Testis (tissue), 3 donors: Measurements from ENCODE around the gene PML. TPM values are rescaled to one million over a fixed set of nuclear protein-coding genes. Genes with fewer than 3 reads are reported as not detected.
A peak's percentile ranks its signal among the peaks of the same experiment; 100 is the strongest.
"Not testable (repeated sequence)": the region's sequence is repeated elsewhere in the genome, so short reads cannot be mapped to it uniquely, and the experiment has no call there.

Experiments
- DNase-seq: peaks from one replicate; pipeline ENCODE4 v3.0.0-alpha.2; 2019
- H3K27ac ChIP-seq, 2 donors: fragments of 200-600 bp; sonication (generic); one replicate each; pipeline ENCODE4 v1.5.1; 2019
- H3K27me3 ChIP-seq: fragments of 200-600 bp; sonication (generic); one replicate; pipeline ENCODE4 v1.5.1; 2019
- H3K36me3 ChIP-seq: fragments of 200-600 bp; sonication (generic); one replicate; pipeline ENCODE4 v1.5.1; 2017; ENCODE audit warnings: low read depth; ENCODE audit errors: missing control alignments
- H3K4me1 ChIP-seq: fragments of 200-600 bp; sonication (generic); one replicate; pipeline ENCODE4 v1.5.1; 2019
- H3K4me3 ChIP-seq, 2 donors: fragments of 200-600 bp; sonication (generic); one replicate each; pipeline ENCODE4 v1.5.1; 2017 to 2019
- H3K9me3 ChIP-seq: fragments of 200-600 bp; sonication (generic); one replicate; pipeline ENCODE4 v1.5.1; 2017
- POLR2A ChIP-seq: fragments of 450-650 bp; IDR thresholded peaks from one replicate; pipeline ENCODE4 v1.6.1; 2017; ENCODE audit warnings: antibody characterized with exemption, mild to moderate bottlenecking, moderate library complexity
- WGBS, 2 donors: methylation state at CpG; one replicate each; pipeline ENCODE4 v1.1.5; 2018; 5-methylcytosine and 5-hydroxymethylcytosine counted together
- intact Hi-C: fragments of 100-400 bp; cut with DNase I; formaldehyde crosslinking; loops from one replicate; pipeline ENCODE4 v1.15.1; 2023; ENCODE audit warnings: low total_unique reads
- polyA plus RNA-seq: library from polyadenylated mRNA; stranded (reverse); fragments of 350-450 nt; fragmentation: Illumina TruSeq; extraction: RNeasy Lipid Tissue Mini Kit (QIAGEN cat#74804); gene quantifications from one replicate; pipeline ENCODE4 v1.2.3, GENCODE V29; 2014; ENCODE audit warnings: low read depth, low replicate concordance; ENCODE audit not compliant: insufficient read depth
- total RNA-seq, 2 donors: library from RNA; depleted of rRNA; stranded (reverse); fragments of >200 nt; gene quantifications; one replicate each; pipeline ENCODE4 v1.2.3, GENCODE V29; 2016
- TF ChIP-seq, protein P1 (sequence below), 3 experiments: fragments of 450-650 bp in 2 of 3; fragments of 200-600 bp in 1 of 3; sonication (generic) in 1 of 3; IDR thresholded peaks; one replicate each; pipeline ENCODE4 v1.5.1; 2016 to 2019; ENCODE audit warnings: antibody characterized with exemption in 3 of 3, mild to moderate bottlenecking in 2 of 3, moderate library complexity in 1 of 3

Gene PML
- total and polyA plus RNA-seq, 3 donors from 2014 or later = 20.9 to 59.5 (median 53.9) TPM

DNA sequence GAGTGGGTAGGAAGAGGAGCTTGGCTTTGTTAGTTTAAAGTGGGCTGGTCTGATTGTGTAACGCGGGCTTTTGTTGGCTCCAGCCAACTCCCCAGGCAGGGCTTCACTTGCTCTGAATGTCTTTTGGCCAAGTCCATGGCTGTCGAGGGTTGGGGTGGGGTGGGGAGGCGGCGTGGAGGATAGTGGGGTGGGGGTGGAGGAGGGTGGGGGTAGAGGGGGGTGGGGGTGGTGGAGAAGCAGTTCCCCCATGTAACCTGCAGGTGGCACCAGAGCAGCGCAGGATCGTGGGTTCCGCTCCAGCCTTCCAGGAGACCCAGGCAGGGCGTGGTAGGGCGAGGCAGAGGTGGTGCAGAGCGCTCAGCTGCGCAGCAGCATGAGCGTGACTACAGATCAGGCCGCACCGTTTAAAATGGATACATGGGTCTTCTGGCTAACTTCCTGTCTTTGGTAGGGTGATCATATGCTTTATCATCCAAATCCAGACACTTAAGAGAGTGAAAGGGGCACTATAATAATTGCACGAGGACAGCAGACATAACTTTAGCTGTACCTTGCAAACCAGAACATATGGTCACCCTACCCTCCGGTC lies 59.5 kb downstream of the PML start:
- 7 to 10% methylated on average over 14 of the region's 17 CpGs for WGBS, 2 donors
- H3K27me3 ChIP-seq = no peaks in the 10 kb centered on the region
- H3K36me3 ChIP-seq = no peaks in the 10 kb centered on the region
- peak overlapping the region in 1 of 2 donors; percentile 28 for H3K27ac ChIP-seq
- no peaks in the 10 kb centered on the region for H3K9me3 ChIP-seq
- H3K4me1 ChIP-seq = peaks cover 14% of the 10 kb centered on the region
- TF ChIP-seq POLR2A = no peak
- TF ChIP-seq, protein P1, sequence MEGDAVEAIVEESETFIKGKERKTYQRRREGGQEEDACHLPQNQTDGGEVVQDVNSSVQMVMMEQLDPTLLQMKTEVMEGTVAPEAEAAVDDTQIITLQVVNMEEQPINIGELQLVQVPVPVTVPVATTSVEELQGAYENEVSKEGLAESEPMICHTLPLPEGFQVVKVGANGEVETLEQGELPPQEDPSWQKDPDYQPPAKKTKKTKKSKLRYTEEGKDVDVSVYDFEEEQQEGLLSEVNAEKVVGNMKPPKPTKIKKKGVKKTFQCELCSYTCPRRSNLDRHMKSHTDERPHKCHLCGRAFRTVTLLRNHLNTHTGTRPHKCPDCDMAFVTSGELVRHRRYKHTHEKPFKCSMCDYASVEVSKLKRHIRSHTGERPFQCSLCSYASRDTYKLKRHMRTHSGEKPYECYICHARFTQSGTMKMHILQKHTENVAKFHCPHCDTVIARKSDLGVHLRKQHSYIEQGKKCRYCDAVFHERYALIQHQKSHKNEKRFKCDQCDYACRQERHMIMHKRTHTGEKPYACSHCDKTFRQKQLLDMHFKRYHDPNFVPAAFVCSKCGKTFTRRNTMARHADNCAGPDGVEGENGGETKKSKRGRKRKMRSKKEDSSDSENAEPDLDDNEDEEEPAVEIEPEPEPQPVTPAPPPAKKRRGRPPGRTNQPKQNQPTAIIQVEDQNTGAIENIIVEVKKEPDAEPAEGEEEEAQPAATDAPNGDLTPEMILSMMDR (IDR thresholded peaks at IDR 0.05) = peak in 2 of 3 experiments; percentile 59 to 82
- intact Hi-C loops = no loop called here
- peak; percentile 79 for DNase-seq
- H3K4me3 ChIP-seq = no peak overlapping the region

DNA sequence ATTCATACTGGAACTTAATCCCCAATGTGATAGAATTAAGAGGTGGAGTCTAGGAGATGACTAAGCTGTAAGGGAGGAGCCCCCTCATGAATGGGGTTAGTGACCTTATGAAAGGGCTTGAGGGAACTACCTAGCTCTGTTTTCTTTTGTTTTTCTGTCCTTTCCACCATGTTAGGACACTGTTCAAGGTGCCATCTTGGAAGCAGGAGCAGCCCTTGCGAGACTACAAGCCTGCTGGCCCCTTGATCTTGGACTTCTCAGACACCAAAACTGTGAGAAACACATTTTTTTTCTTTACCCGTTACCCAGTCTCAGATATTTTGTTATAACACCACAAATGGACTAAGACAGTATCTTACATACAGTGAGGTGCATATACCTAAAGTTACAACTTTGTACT lies 61.3 kb downstream of the PML start:
- TF ChIP-seq POLR2A = no peak
- TF ChIP-seq, protein P1 (IDR thresholded peaks at IDR 0.05) = no peak

DNA sequence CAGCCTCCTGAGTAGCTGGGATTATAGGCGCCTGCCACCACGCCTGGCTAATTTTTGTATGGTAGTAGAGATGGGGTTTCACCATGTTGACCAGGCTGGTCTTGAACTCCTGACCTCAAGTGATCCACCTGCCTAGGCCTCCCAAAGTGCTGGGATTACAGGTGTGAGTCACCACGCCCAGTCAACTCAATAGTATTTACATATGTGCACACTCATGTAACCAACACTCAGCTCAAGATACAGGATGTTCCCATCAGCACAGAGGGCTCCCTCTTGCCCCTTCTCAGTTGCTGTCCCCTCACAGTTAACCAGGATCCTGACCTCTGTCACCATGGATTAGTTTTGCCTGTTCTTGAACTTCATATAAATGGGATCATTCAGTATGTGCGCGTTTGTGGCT lies 61.8 kb downstream of the PML start:
- H3K4me1 ChIP-seq, H3K4me3 ChIP-seq, intact Hi-C loops, H3K36me3 ChIP-seq, H3K27ac ChIP-seq, H3K27me3 ChIP-seq, DNase-seq, H3K9me3 ChIP-seq: not testable (repeated sequence)
- WGBS, 2 donors = 86 to 93% methylated on average over 5 of the region's 5 CpGs

More for the DNA sequence above, 61.3 kb downstream of the PML start:
- no peak for DNase-seq
- WGBS, 2 donors = 71 to 80% methylated on average over 2 of the region's 2 CpGs
- Histone ChIP-seq H3K4me3 (no peak overlapping the region), H3K9me3 (no peaks in the 10 kb centered on the region), H3K36me3 (no peaks in the 10 kb centered on the region), H3K4me1 (peaks cover 10% of the 10 kb centered on the region), H3K27me3 (no peaks in the 10 kb centered on the region), H3K27ac (no peak overlapping the region)
- intact Hi-C loops = no loop called here

DNA sequence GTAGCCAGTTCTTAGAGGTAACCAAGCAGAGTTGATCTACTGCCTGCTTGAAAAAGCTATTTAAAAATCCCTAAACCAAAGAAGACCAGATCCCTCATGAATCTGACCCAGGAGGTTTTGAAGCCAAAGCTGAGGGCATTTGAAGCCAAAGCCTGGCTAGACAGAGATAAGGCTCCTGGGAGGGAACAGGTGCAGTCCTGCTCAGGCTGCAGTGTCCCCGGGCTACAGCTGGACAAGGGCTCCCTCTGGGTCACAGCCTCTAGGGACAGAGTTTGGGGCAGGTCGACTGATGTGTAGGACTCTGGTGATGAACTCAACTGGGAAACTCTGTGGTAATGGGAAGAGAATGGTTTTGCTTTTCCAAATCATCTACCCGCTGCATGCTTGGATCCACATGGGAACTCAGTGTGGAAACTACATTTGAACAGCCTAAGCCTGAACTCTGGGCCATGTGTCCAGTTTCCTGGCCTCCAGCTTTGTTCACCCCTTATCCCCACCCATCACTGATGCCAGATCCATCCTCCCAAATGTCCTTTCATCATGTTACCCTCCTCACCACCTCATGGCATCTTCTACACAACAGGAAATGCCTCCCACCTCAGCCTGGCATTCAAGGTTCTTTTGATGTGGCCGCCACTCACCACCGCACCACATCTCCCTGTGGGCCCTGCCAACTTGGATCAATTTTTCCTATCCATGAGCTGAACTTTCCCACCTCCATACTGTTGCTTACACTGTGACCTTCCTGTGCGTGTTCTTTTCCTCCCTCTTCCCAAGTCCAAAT lies 64.7 kb downstream of the PML start:
- H3K4me3 ChIP-seq, H3K36me3 ChIP-seq, H3K4me1 ChIP-seq, H3K9me3 ChIP-seq, intact Hi-C loops, H3K27me3 ChIP-seq, H3K27ac ChIP-seq, DNase-seq: not testable (repeated sequence)
- WGBS, 2 donors = 91 to 92% methylated on average over 6 of the region's 6 CpGs

DNA sequence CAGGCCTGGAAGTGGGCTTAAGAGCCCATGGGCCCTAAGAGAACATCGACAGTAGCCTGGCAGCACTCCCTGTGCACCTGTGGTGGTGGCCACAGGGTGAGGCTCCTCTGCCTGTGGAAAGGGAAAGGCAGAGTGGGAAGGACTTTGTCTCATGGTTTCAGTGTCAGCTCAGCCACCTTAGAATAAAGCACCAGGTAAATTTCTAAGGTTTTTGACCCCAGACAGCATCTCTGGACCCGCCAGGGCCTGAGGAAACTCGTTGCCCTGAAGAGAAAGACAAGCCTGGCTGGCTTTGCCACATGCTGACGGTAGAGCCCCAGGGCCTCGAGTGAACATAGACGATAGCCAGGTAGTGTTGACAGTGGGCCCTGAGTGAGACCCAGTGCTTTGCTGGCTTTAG lies 65.7 kb downstream of the PML start:
- TF ChIP-seq, protein P1 (IDR thresholded peaks at IDR 0.05) = no peak
- no peak for TF ChIP-seq POLR2A
- Histone ChIP-seq H3K4me3 (no peak overlapping the region), H3K9me3 (no peaks in the 10 kb centered on the region), H3K36me3 (no peaks in the 10 kb centered on the region), H3K27ac (no peak overlapping the region), H3K4me1 (no peaks in the 10 kb centered on the region), H3K27me3 (no peaks in the 10 kb centered on the region)
- intact Hi-C loops = no loop called here
- DNase-seq = no peak
- WGBS, 2 donors = 94 to 100% methylated on average over 2 to 6 of the region's 6 CpGs

DNA sequence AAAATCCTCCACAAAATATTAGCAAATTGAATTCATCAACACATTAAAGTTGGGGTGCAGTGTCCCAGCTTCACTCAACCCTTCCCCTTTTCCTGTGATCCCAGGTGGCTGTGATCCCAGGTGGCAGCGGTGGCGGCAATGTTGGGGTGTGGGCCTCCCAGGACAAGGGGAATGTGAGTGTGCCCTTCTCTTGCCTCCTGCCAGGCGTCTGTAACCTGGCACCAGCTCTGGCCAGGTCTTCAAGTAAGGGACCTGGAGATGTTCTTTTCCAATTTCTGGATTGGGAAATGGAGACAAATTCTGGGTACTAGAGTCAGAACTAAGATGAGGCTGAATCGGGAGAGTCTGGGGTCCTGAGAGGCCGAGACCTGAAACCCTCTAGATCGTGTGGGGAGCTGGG lies 67.7 kb downstream of the PML start:
- WGBS, 2 donors = 93 to 98% methylated on average over 5 to 6 of the region's 6 CpGs
- Histone ChIP-seq H3K4me3 (no peak overlapping the region), H3K4me1 (no peaks in the 10 kb centered on the region), H3K27ac (no peak overlapping the region), H3K27me3 (no peaks in the 10 kb centered on the region), H3K36me3 (no peaks in the 10 kb centered on the region), H3K9me3 (no peaks in the 10 kb centered on the region)
- intact Hi-C loops = no loop called here
- TF ChIP-seq, protein P1 (IDR thresholded peaks at IDR 0.05) = no peak
- TF ChIP-seq POLR2A = no peak
- no peak for DNase-seq
